ENCODE measurements around the gene NMT1.
"Not testable (repeated sequence)": the region's sequence is repeated elsewhere in the genome, so short reads cannot be mapped to it uniquely, and the experiment has no call there.

The NMT1 gene

DNA sequence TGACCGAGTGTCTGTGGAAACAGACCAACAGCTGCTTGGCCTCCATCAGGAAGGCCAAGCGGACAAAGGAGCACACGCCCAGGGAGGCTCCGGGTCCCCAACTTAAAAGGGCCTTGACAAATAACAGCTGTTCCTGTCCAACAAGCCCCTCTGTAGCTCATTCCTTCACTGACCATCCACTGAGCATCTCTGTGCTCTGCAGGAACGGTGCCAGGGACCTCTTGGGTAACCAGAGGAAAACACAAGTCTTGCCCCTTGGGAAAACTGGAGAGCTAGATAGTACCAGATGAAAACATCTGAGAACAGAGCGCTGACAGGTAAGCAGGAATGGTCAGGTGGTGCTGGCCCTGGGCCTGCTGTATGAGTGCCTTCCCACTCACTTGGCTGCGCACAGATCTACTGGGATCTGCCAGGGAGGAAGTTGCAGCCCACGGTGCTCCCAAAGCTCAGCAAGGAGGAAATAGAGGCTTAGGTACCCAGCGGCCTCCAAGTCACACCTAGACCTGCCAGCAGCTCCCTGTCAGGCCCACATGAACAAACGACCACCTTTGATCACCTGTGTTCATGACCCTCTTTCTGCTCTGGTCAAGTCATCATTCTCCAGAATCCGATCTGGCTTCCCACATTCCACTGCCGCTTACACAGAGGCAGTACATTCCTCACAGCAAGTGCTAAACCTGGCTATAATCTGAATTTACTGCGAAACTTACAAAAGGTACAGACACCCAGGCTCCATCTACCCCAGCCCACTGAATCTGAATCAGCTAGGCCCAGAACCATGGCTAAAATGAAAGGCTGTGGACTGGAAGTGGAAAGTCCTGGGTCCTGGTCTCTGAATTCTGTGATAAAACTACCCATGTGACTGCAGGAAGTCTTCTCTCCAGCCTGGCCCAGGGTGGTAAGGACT is 22.1 kb upstream of the NMT1 start:
- DNase-seq (no peak), ATAC-seq (no peak)

DNA sequence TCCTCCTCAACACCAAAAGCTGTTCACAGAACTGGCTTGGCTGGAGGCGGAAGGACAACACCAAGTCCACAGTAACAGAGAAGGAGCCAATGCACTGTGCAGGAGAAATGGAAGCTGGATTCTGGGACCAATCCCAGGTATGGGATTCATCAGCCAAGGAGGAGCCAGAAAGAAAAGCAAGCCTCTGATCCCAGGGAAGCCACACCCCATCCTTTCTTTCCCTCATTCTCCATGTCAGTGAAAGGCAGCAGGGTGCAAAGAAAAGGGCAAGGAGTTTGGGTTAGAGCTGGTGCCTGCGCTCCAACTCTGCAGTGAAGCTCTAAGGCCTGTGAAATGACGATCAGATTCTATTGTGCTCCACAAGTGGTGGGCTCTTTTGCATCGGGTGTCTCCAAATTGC is 20.7 kb upstream of the NMT1 start:
- no peak for DNase-seq
- ATAC-seq: no peak

DNA sequence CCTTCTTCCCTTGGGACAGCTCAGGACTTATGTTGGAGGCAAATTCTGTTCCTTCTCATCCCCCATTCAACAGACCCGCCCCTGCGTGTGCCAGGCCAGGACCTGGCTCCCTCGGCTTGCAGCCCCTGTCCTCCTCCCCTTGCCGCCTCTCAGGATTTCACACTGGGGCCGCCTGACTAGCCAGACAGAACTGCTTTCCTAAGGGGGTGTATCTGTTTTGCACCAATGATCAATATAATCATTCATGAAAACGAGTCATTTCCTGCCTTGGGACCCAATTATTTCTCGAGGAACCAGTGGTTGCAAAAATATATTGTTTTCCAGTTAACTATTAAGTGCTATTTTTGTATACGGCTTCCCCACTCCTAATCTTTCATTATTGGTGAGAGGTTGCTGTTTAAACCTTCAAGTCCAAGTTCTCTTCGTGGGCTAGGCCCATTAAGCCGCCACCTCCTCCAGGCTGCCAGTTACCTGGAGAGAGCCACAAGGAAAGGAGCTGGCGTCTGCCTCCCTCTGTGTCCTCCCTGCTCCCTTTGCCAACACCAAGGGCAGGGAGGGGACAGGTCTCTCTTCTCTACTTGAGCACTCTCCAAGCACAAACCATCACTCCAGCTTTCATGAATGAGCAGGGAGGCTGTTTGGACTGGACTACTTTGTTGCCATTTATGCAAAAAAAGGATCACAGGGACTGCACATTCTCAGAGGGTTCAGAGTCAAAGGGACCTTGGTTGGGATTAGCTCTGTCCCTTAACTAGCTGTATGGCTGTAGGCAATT is 18.6 kb upstream of the NMT1 start:
- no peak for DNase-seq
- ATAC-seq: no peak

DNA sequence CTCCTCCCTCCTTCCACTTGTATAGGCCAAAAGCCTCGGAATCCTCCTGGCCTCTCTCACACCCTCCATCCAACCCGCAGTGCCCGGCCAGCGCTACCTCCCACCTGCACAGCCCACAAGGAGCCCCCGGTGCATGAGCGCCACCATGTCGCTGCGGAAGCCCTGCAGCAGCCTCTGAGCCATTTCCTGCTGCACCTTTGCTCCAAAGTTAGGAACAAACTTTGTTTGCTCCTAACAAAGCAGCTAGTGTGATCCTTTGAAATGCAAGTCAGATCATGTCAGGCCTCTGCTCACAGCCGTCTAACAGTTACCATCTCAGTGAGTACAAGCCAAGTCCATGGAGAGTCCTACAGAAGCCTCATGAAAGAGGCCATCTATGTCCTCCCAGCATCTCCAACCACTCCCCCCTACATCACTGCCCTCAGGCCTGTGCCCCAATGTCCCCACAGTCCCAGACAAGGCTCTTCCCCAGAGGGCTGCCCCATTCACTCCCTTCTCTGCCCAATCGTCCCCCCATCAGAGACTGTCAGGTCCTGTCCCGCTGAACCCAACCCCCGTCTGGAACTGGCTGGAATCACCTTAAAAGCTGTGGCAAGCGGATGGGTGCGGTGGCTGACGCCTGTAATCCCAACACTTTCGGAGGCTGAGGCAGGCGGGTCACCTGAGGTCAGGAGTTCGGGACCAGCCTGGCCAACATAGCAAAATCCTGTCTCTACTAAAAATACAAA is 17.1 kb upstream of the NMT1 start:
- DNase-seq: no peak
- ATAC-seq: no peak

DNA sequence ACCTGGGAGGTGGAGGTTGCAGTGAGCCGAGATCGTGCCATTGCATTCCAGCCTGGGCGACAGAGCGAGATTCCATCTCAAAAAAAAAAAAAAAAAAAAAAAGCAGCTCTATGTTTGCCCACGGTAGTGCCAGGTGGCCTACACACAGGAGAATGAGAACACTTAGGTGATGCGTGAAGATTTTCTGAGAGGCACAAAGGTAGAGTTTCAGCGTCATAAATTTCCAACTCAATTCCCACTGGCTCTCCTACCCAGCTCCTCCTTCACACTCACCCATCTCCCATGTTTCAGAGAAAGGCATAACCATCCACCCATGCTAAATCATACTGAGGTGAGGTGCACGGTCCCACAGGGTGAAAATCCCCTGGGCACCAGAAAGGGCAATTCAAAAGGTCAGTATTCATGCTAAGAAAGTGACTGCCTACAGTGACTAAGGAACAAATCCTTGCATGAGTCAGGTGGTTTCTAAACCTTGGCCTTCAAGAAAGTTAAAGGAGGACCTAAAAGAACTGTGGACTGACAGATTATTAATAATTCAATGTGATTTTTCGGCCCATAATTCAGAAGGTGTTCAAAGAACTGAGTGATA is 14.5 kb upstream of the NMT1 start:
- peak; percentile 42 for ATAC-seq
- peak; percentile 45 for DNase-seq

DNA sequence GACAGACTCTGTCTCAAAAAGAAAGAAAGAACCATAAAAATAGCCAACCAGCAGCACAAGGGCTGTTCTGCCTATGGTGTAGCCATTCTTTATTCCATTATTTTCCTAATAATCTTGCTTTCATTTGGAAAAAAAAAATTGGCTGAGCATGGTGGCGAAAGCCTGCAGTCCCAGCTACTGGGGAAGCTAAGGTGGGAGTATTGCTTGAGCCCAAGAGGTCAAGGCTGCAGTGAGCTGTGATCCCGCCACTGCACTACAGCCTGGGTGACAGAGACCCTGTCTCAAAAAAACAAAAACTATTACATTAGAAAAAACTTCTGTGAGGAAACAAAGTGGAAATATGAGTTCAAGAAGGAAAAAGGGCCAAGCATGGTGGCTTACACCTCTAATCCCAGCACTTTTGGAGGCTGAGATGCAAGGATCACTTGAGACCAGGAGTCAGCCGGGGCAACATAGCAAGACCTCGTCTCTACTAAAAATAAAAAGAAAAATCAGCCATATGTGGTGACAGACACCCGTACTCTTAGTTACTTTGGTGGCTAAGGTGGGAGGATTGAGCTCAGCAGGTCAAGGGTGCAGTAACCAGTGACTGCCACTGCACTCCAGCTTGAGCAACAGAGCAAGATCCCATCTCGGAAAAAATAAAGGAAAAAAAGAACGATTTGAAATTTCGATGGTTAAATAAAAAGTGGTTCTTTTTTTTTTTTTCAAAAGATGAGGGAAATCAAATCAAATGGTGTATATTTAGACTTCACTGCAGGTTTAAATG is 12.1 kb upstream of the NMT1 start:
- ATAC-seq (no peak), DNase-seq (no peak)

DNA sequence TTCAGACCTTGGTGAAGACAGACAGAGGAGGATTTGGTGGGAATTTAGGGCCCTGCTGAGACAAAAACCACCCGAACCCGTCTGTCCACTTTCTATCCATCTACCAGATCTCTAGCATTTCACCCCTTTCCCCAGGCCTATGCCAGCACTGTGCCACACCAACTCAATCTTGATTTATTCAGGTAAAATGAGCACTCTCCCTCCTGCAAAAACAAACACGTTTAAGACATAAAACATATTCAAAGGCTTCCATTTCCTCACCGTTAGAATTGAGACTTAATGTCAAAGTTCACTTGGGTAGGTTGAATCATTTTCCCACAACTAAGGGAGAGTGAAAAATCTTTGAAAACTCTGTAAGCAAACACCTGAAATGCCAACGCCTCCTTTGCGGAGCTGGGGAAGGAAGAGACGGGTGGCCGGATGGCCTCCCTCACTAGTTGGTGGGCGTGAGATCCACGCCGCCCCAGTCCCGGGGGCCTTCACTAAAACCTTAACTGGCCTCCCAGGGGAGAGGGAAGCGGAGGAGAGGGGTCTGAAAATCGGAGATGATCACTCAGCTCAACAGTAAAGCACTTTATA is 10.5 kb upstream of the NMT1 start:
- peak; percentile 63 for DNase-seq
- peak; percentile 16 for ATAC-seq

DNA sequence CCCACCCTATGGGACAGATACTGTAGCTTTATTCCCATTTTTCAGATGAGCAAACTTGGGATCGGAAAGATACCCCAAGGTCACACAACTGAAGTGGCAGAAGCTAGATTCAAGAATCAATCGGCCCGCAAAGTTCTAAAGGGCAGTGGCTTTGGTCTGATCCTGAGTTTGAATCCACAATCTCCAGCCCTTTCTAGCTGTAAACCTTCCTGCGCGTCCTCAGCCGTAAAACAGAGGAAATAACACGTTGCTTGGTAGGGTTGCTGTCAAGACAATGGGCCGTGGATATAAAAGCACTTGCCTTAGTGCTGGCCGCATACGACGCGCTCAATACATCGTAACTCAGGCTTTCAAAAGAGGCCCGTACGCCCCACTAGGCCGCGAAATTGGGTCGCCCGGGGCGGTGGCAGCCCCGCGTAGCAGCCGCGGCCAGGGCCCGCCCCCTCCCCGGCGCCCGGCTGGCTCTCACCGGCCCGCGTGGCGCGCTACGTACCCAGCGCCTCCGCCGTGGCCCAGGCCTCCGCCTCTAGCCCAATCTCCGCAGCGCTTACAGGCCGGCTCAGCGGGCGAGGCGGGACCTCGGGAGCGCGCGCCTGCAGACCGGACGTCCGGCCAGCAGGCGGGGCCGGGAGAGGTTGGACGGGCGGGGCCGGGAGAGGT is 9.9 kb upstream of the NMT1 start, which contains the start of gene DCAKD:
Gene DCAKD (minus strand): TSS at position 573 of the 660 bp plus-strand sequence. CDS start 16,747 bp downstream, outside the sequence.
- DNase-seq (peak; percentile 94), ATAC-seq (peak; percentile 97)

DNA sequence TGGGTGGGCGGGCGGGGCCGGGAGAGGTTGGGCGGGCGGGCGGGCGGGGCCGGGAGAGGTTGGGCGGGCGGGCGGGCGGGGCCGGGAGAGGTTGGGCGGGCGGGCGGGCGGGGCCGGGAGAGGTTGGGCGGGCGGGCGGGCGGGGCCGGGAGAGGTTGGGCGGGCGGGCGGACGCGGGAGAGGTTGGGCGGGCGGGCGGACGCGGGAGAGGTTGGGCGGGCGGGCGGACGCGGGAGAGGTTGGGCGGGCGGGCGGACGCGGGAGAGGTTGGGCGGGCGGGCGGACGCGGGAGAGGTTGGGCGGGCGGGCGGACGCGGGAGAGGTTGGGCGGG is 9.4 kb upstream of the NMT1 start:
- DNase-seq, ATAC-seq: not testable (repeated sequence)

DNA sequence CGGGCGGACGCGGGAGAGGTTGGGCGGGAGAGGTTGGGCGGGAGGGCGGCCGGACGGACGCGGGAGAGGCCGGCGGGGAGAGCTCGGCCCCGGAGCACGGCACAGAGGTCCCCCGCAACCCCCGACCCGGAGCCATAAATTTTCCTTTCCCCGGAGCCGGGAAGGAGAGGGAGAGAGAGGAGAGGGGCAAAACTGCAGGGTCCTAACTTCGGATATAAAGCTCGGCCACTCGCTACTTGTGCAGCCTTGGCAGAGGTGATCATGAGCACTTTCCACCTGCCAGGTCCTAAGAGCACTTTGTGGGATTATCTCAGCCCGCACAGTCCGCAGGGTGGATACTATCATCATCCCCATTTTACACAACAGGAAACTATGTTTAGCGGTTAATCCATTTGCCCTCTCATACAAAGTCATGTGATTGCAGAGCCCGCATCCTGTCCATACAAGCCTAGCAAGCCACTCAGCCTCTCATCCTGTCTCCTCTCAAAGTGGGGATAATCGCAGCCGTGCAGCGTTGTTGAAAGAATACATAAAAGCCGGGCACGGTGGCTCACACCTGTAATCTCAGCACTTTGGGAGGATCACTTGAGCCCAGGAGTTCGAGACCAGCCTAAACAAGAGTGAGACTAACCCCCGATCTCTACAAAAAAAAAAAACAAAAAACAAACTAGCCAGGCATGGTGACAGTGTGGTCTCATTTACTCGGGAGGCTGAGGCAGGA is 8.9 kb upstream of the NMT1 start:
- ATAC-seq: peak; percentile 33
- peak; percentile 46 for DNase-seq

DNA sequence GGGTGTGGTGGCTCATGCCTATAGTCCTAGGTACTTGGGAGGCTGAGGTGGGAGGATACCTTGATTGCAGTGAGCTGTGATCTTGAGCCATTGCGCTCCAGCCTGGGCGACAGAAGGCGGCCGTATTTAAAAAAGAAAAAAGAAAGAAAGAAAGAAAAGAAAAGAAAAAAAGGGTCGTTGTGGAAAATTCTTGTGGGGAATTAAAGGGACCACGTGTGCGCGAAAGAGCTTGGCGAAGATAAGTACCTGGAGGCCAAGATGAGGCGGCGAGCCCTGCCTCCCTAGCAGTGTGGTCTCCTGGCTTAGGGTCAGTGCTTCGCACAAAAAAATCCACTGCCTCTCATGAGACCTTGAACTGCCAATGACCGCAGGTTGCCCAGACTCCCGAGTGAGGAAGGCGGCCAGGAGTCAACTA is 728 bp upstream of the NMT1 start:
- ATAC-seq: peak; percentile 1

DNA sequence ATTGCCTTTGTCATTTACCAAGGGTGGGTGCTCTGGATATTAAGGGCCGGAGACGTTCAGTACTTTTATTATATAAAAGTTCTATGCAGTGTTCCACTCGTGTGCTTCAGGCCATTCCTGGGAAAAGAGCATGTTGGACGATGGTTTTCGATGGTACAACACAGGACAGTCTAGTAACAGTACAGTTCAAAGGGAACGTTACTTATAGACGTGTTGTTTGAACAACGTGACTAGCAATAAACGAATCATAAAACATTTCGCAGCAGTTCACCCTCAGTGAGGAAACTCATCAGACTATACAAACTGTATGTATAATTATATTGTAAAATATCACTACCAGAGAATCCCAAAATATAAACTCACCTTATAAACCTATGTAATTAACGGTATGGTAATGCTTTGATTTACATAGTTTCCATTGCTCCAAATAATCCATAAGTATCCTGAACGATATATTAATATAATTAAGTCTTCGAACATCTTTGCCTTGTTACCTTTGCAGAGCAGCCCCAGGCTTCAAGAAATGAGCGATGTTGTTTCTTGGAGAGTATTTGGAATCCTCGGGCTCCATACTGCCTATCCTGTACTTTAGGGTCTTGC is 589 bp downstream of the NMT1 start:
- ATAC-seq: no peak
- no peak for DNase-seq

More for the DNA sequence above, 728 bp upstream of the NMT1 start:
- no peak for DNase-seq

DNA sequence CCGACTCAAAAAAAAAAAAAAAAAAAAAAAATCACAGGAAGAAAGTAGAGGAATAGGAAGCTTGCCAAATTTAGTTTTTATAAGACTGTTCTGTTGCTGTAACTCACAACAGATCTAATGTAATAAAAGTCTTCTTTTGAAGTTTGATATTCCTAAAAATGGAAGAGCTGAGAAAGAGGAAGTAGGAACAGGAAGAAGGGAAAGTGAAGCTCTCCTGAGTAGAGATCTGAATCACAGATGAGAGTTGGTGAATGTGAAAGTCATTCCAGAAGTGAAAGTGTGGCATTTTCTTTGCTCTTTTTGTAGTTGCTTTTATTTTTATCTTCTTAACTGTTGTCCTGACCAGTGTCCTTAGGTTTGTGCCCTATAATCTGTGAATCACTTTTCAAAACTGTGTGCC is 2.1 kb downstream of the NMT1 start:
- DNase-seq (no peak), ATAC-seq (no peak)

DNA sequence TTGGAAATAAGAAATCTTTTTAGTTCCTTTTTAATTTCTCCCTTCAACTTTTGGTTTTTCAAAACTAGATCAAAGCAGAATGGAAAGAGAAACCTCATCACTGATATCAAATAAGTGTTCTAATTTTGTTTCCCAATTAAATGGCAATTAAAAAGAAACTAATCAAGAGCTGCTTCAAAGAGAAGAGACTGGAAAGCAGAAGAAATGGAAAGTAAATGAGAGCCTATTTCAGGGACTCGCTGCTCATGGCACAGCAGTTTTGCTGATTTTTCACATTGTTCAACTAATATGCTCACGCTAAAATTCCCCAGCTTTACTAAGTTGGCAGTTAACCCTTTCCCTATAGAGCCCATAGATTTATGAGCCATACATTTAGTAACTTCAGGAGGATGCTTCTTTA is 6.5 kb downstream of the NMT1 start:
- no peak for DNase-seq
- no peak for ATAC-seq

DNA sequence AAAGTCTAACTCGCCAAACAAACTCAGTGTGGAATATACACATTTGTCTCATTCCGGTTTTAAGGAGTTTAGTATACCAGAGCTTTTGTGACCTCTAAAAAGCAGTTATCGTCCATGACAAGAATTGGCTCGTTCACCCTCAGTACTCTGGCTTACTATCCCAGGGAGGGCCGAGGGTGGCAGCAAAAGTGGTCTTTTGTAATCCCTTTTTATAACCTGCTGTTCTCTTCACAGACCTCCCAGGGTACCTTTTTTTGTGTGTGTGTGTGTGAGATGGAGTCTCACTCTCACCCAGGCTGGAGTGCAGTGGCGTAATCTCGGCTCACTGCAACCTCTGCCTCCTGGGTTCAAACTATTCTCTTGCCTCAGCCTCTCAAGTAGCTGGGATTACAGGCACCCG is 8.9 kb downstream of the NMT1 start:
- DNase-seq (no peak), ATAC-seq (no peak)

DNA sequence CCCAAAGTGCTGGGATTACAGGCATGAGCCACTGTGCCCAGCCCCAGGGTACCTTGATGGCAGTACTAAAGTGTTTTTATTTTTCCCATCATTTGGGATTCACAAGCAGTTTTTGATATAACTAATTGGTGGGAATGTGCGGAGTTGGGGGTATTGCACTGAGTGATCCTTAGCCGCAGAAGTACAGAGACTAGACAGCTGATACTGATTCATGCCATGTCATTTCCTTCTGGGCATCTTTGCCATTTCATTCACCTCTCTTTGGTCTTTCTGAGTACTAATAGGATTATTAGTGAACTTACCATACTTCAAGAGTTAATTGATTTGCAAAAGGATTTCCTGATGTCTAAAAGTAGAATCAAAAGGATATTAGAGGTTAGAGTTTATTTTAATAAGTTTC is 9.7 kb downstream of the NMT1 start:
- DNase-seq (no peak), ATAC-seq (no peak)

DNA sequence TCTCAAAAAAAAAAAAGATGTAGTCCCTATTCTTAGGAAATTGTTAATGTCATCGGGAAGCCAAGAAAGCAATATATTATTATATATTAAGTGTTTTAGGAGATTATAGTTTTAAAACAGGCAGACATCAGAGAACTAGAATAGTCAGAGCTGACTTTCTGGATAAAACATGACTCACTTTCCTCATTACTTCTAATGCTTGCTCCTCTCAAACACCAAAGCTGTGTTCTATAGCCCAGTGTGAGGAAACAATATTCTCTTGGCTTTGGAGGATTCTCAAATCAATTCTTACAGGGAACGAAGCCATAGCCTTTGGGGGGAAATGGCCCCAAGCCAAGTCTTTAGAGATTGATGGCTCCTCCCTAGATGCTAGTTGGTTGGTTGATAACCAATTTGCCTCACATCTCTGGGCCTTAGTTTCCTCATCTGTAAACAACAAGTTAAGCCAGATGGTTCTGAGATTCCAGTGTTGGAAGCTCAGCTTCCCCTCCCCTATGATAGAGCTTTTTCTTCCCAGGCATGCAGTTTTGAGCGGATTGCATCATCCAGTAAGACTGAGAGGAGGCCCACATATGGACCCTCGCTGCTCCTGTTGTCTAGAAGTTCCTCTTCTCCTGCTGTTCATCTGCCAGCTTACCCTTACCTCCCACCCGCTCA is 12.4 kb downstream of the NMT1 start:
- no peak for ATAC-seq
- DNase-seq: no peak

DNA sequence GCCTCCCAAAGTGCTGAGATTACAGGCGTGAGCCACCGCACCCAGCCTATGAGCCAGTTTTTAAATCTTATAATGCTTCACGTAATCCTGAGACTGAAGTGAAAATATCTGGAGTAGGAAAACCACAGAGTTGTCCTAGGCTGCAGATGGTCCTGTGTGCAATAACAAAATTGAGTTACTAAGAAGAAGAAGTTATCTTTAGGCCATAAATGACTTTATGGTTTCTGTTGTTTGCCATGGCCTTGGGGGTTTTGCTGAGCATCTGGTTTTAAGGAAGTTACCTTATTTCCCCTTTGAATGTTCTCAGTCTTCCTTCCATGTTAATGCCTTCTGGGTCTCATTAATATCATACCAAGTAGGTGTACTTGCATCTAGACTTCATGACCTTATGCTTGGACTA is 16.5 kb downstream of the NMT1 start:
- DNase-seq (no peak), ATAC-seq (no peak)
